C1 segment of cervical spinal cord (tissue), 14 donors: Measurements from ENCODE around the gene DDX47.

Experiments used
- DNase-seq, 14 donors: peaks; one replicate each; lab custom pipeline; 2025; lab: John Stamatoyannopoulos, UW

Gene DDX47

GRCh38 chr12:12813120-12814101 lies at the start of gene DDX47:
Gene DDX47, plus strand, starts transcription at chr12:12813346. Its CDS starts 22 bp downstream, at chr12:12813368.
- peak; percentile 42 to 92 (median 84) for DNase-seq

GRCh38 chr12:12764824-12765223 lies 48.3 kb upstream of the DDX47 start:
- no peak for DNase-seq

DNA sequence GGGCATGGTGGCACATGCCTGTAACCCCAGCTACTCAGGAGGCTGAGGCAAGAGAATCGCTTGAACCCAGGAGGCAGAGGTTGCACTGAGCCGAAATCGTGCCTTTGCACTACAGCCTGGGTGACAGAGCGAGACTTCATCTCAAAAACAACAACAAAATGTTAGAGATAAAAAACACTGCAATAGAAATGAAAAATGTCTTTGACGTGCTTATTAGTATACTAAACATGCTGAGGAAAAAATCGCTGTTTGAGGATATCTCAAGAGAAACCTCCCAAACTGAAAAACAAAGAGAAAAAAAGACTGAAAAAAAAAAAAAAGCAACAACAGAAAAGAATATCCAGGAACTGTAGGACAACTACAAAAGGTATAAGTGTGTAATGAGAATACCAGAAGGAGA lies 42.9 kb upstream of the DDX47 start:
- DNase-seq, result no peak

- no peak for DNase-seq
Measured at GRCh38 chr12:12774791-12775190, 38.4 kb upstream of the DDX47 start.

GRCh38 chr12:12776261-12776660 lies 36.9 kb upstream of the DDX47 start:
- no peak for DNase-seq

DNA sequence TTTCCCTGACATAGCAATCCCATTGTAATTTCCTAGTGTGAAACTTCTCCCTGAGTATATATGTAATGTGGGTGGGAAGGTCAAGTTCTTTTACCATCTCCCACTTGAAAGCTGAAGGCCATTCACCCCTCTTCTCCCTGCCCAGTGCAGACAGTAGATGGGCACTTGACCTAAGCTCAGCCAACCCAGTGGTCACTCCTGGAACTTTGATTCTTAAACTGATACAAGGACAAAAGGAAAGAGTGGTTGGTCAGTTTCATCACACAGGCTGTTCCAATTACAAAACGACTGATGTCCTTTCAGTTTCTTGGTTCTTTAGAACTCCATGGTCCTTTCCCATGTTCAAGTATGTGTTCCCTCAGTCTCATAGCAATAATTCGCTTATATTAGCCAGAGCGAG lies 36.1 kb upstream of the DDX47 start:
- DNase-seq, result no peak

- DNase-seq, result no peak
Measured at GRCh38 chr12:12779007-12779406, 34.1 kb upstream of the DDX47 start.

GRCh38 chr12:12779529-12779928 lies 33.6 kb upstream of the DDX47 start:
- no peak for DNase-seq

- no peak for DNase-seq
Measured at GRCh38 chr12:12784116-12784515, 29.0 kb upstream of the DDX47 start.

GRCh38 chr12:12784911-12785814 lies 28.0 kb upstream of the DDX47 start, which contains the start of gene APOLD1:
Gene APOLD1, plus strand, starts transcription at chr12:12785659. Its CDS starts 33 bp downstream, at chr12:12785692.
- DNase-seq, result no peak

GRCh38 chr12:12786351-12786705 lies 26.8 kb upstream of the DDX47 start:
- peak in 1 of 14 donors; percentile 78 for DNase-seq

DNA sequence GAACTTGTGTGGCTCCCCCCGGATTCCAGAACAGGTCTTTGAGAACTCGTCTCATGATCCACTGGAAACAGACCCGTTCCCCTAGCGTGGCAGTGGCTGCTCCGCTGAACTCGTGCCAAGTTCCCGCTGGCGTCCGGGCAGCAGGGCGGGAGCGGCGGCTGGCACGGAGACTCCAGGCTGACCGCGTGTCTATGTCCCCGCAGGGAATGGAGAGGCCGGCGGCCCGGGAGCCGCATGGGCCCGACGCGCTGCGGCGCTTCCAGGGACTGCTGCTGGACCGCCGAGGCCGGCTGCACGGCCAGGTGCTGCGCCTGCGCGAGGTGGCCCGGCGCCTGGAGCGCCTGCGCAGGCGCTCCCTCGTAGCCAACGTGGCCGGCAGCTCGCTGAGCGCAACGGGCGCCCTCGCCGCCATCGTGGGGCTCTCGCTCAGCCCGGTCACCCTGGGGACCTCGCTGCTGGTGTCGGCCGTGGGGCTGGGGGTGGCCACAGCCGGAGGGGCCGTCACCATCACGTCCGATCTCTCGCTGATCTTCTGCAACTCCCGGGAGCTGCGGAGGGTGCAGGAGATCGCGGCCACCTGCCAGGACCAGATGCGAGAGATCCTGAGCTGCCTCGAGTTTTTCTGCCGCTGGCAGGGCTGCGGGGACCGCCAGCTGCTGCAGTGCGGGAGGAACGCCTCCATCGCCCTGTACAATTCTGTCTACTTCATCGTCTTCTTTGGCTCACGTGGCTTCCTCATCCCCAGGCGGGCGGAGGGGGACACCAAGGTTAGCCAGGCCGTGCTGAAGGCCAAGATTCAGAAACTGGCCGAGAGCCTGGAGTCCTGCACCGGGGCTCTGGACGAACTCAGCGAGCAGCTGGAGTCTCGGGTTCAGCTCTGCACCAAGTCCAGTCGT lies 26.2 kb upstream of the DDX47 start:
- peak in 13 of 14 donors; percentile 34 to 90 (median 78) for DNase-seq

- DNase-seq, result no peak
Measured at GRCh38 chr12:12788131-12788530, 25.0 kb upstream of the DDX47 start.

- DNase-seq, result peak in 10 of 14 donors; percentile 10 to 67 (median 30)
Measured at GRCh38 chr12:12788675-12789368, 24.3 kb upstream of the DDX47 start.

- DNase-seq, result no peak
Measured at GRCh38 chr12:12790956-12791355, 22.2 kb upstream of the DDX47 start.

DNA sequence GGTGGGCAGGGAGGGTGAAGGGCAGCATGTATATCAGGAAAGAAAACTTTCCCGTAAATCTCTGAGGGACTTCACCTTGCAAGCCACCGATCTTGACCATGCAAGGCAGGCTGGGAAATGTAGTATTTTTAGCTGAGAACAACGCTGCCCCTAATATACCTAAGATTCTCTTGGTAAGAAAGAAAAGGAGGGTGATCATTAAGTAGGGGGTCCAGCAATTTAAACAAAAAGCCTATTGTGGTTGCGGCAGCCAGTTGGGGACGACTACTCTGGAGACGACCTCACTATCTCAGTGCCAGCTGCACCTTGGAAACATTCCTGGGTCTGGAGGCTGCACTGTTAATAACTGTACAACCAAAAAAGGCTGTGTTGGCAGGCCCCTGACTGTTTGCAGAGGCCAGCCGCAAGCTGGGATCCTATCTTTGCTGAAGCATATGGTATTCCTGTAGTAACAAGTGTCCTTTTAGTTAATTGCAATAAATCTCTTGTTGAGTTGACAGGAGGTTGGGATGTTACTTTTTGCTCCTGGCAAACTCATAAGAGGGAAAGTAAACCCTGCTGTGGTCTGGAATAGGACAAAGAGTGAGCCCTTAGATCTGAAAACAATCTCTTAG lies 21.3 kb upstream of the DDX47 start:
- peak in 1 of 14 donors; percentile 67 for DNase-seq

- peak in 1 of 14 donors; percentile 41 for DNase-seq
Measured at GRCh38 chr12:12792421-12792820, 20.7 kb upstream of the DDX47 start.

DNA sequence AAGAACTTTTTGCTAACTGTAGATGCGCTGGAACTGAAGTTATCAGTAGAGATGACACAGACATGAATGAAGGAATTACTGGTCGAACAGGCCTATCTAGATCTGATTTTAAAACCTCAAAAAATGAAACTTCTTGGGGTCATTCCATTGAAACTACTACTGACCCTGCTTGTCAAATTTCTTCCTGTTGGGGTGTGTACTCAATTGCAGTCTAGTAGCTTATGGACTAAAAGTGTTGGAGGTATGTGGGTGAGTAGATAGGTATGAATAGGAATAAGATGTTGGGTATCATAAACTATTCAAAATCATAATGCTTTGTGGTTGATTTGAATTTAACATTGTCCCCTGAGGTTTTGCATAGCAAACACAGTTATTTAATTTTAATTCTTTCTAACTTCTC lies 18.5 kb upstream of the DDX47 start:
- DNase-seq, result no peak

GRCh38 chr12:12796171-12796570 lies 17.0 kb upstream of the DDX47 start:
- no peak for DNase-seq
